COLO668 (cell line): ENCODE data around the gene MTHFD1.
"Not testable (repeated sequence)": the region's sequence is repeated elsewhere in the genome, so short reads cannot be mapped to it uniquely, and the experiment has no call there.

Source experiments
- DNase-seq: peaks from one replicate; lab custom pipeline; 2025; ENCODE audit not compliant: unreplicated experiment; lab: John Stamatoyannopoulos, UW

MTHFD1 gene

DNA sequence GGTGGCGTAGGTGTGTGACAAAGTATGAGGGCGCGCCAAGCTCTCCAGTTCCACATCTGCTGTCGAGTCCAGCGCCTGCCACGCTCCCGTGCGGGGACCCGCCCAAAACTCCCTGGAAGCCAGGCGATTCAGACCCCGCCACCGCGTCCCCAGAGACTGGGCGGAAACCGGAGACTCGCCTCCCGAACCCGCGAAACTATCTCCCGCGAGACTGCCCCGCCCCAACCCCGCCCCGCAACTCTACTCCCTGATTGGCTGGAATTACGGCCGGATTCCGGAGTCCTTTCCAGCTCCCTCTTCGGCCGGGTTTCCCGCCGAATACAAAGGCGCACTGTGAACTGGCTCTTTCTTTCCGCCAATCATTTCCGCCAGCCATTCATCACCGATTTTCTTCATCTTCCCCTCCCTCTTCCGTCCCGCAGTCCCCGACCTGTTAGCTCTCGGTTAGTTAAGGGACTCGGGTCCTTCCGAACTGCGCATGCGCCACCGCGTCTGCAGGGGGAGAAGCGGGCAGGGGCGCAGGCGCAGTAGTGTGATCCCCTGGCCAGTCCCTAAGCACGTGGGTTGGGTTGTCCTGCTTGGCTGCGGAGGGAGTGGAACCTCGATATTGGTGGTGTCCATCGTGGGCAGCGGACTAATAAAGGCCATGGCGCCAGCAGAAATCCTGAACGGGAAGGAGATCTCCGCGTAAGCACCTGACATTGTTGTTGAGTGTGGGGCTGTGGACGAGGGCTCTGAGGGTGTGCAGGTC is at the start of gene MTHFD1:
TSS of gene MTHFD1 (plus strand) at position 572 of the 751 bp plus-strand sequence. CDS start at position 647, 75 bp downstream.
- peak; percentile 100 for DNase-seq

- DNase-seq: peak; percentile 98
Measured at GRCh38 chr14:64338616-64339316, 49.4 kb upstream of the MTHFD1 start.

DNA sequence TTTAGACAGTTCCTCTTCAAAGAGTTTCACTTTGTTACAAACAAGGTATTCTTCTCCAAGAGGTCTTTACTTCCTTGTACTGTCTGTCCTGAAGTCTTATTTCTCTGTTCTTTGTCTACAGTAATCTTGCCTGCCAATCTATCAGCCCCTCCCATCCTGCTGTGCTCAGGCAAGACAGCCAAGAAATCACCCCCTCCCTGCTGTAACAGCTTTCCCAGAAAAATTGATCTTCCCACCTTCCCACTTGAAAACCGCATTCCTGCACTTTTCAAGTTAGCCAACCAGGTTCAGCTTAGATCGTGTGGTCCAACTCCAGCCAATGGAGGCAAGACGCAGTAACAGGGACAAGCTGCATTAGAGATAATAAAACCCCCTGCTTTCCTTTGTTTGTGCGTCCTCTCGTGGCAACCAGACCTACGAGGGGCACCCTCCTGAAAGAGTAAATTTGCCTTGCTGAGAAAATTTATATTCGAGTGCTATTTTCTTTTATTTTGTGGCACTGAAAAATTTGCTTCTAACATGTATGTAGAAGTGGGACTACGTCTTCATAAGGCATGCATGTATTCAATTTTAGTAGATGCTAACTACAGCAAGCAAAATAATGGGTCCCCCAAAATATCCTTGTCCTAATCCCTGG is 47.5 kb upstream of the MTHFD1 start:
- DNase-seq: no peak

- DNase-seq: no peak
Measured at GRCh38 chr14:64347748-64348147, 40.4 kb upstream of the MTHFD1 start.

DNA sequence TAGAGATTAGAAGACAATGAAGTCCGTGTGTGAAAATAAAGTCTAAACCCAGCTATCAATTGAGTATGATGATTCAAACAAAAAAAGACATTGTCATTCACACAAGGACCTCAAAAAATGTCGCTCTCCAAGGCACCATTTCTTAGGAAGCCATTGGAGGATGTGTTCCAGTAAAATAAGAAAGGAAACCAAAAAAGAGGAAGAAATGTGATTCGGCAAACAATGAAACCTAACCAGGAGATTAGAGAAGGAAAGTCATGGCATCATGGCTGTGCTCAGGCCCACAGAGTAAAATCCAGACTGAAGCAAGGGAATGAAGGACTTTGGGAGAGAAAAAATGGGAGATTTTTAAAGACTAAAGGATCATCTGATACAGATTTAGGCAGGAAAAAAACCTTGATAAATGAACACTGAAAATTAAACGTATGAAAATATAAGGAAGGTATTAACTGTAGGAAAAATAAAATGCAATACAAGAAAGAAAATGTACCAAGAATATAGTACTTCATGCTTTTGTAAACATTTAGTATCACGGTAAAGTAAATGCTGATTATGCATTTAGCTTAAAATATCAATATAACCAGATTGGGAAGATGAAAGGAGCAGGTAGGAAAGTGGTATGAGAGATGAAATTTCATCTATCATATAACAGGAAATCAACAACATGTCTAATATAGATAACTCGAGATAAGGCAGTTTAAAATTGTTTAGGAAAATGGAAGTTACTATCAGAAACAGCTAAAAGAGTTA is 38.2 kb upstream of the MTHFD1 start:
- no peak for DNase-seq

DNA sequence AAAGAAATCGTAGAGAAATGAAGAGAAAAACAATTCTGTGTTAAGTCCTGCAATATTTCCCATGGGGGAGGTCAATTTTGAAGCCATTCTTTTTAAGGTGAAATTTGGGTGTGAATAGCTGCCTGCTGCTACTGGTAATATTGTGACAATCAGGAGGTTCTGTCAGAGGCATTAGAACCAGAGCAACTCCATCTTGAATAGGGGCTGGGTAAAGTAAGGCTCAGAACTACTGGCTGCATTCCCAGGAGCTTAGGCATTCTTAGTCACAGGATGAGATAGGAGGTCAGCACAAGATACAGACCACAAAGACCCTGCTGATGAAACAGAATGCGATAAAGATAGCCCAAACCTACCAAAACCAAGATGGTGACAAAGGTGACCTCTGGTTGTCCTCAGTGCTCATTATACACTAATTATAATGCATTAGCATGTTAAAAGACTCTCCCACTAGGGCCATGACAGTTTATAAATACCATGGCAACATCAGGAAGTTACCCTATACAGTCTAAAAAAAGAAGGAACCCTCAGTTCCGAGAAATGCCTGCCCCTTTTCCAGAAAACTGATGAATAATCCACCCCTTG is 24.8 kb upstream of the MTHFD1 start:
- no peak for DNase-seq

GRCh38 chr14:64364907-64365306 is 23.2 kb upstream of the MTHFD1 start:
- DNase-seq: no peak

DNA sequence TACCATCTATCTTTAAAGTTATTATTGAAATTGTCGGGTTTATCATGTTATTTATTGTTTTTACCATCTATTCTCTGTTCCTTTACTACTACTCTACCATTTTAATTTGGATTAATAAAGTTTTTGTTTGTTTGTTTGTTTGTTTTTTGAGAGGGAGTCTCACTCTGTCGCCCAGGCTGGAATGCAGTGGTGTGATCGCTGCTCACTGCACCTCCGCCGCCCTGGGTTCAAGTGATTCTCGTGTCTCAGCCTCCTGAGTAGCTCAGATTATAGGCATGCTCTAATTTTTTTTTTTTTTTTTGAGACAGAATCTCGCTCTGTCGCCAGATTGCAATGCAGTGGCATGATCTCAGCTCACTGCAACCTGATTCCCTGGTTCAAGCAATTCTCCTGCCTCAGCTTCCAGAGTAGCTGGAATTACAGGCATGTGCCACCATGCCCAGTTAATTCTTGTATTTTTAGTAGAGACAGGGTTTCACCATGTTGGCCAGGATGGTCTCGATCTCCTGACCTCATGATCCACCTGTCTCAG is 22.7 kb upstream of the MTHFD1 start:
- not testable (repeated sequence) for DNase-seq

DNA sequence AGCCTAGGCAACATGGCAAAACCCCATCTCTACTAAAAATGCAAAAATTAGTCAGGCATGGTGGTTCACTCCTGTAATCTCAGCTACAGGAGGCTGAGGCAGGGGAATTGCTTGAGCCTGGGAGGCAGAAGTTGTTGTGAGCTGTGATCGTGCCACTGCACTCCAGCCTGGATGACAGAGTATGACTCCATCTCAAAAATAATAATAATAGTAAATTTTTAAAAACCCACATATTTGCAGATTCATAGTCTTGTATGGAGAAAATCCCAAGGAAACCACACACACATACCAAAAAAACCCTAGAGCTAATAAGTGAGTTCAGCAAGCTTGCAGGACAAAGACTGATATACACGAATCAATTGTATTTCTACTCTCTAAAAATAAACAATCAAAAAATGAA is 19.0 kb upstream of the MTHFD1 start:
- no peak for DNase-seq

GRCh38 chr14:64387232-64387781 is 846 bp upstream of the MTHFD1 start:
- DNase-seq: peak; percentile 66

DNA sequence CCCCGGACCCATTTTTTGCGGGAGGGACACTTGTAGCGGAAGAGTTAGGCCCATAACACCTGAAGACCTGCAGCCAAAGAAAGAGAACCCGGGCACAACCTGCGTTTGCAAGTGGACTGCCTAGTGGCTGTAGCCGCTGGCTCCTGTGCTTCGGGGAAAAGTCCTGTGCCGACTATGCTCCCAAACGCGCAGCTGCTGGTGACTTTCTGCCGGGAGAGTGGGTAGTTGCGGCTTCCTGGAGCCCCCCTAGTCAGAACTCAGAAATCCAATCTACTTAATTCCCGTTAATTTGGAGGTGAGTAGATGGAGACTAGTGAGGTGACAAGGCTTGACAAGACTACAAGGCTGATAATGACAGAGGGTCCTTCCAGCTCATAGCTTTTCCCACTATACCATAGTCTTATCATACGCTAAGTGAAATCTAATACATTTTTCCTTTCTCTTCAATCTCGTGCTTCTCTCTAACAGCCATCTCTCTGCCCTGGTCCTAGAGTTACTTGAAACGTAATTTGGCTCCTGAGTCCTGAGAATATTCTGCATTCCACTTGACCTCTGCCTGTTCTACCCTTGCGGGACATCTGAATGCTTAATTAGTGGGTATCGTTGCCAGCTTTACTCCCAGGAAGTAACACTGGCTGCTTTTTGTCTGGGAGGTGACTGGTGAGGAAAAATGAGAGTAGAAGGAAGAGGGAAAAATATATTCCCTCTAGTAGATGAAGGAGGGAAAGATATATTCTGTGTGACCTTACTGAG is 556 bp downstream of the MTHFD1 start:
- peak; percentile 64 for DNase-seq

GRCh38 chr14:64391113-64391725 is 3.1 kb downstream of the MTHFD1 start:
- no peak for DNase-seq

GRCh38 chr14:64391986-64392385 is 3.8 kb downstream of the MTHFD1 start:
- DNase-seq: no peak

GRCh38 chr14:64393189-64393726 is 5.1 kb downstream of the MTHFD1 start:
- not testable (repeated sequence) for DNase-seq

GRCh38 chr14:64394423-64394822 is 6.3 kb downstream of the MTHFD1 start:
- DNase-seq: no peak

DNA sequence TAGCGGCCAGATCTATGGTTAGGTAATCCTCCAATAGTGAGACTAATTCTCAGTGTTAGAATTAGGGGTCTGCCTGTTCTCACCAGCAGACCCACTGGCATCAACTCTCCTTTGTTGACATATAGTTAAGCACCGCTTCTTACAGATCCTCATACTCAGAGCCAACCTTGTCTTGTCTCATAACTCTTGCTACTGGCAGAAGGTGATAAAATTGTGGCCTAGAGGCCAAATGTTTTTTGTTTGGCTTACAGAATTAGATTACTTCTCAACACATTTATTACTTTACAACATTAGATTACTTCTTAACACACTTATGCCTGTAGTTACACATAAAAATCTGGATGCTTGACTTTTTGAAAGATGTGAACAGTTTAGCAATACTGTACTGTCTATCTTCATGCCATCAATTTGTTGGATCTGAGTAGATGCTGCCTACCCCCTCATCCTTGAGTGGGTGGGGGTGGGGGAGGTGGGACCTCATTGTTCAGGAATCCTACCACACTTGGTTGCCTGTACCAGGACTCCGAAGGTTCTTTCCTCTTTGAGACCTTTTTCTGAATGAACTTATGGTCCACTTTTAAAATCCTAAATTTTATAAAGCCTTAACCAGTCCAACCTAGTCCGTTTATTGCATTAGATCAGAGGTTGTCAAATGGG is 7.0 kb downstream of the MTHFD1 start:
- DNase-seq: no peak

- no peak for DNase-seq
Measured at GRCh38 chr14:64400829-64401459, 12.8 kb downstream of the MTHFD1 start.

DNA sequence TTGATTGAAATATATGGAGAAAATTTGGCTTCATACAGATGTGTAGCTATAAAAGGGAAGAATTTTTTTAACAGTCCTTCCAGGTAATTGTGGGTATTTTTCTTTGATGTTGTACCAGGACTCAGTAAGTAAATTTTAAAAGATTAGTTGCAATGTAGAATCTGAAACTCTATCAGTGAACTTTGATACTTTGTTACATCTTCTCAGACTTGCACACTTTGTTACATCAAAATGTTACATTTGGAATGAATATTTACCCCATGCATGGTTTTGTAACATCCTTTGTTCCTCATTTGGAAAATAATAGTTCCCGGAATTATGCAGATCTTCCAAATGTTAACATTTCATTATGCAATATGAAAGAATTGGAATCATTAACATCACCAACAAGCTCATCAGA is 13.8 kb downstream of the MTHFD1 start:
- no peak for DNase-seq
